DND-41 (cell line): Measurements from ENCODE around the gene DENND1A.

ENCODE experiments used
- CTCF ChIP-seq: IDR thresholded peaks from 2 replicates; pipeline ENCODE4 v1.5.1; 2012; ENCODE audit warnings: borderline replicate concordance, low read length, moderate library complexity, mild to moderate bottlenecking; ENCODE audit not compliant: poor library complexity, severe bottlenecking; ENCODE audit errors: extremely low read depth
- EZH2 ChIP-seq: IDR thresholded peaks from 3 replicates; pipeline ENCODE4 v1.6.1; 2012; ENCODE audit warnings: borderline replicate concordance, low read depth, mild to moderate bottlenecking, moderate library complexity, low read length, inconsistent platforms; ENCODE audit not compliant: severe bottlenecking

DNA sequence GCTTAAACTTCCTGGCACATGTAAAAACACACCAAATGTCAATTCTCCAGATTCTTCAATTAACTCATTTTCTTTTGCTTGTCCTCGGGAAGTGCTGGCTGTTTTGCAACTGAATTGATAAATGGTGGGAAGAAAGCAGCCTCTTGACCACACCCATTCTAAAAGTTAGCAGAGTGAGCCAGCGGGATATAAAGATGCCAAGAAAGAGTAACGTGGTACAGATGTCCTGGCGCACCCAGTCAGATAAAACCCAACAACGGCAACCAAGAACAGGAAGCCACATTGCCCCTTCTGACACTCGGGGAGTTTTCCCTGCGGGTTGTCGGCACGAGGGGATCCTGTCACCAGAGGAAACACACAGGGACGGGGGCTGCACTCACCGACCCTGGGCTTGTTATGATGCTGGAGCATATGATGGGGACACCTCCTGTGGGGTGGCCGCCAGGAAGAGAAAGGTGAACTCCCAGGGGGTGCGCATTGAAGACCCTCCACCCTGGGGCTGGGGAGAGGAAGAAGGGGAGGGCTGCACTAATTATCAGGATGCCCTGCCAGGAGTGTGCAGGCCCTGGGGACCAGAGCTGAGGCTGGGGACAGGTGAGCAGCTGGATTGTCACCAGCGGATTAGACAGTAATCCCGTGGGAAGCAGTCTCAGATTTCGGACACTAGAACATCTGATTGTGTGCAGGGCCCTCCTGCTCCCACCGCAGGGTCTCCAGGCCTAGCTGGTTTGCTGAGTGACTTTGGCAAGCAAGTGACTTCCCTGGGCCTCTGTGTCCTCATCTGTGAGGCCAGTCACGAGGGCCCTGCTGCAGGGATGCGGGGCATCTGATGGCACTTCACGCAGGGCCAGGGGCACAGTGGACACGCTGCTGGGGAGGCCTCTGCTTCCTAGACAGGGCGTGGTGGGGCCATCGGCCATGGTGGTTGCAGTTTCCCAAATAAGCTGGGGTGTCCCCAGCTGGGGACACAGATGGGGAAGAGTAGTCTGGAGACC is 514.7 kb downstream of the DENND1A start:
- TF ChIP-seq CTCF: no peak
- TF ChIP-seq EZH2: no peak
